RPMI7951 (cell line): Measurements from ENCODE around the gene RNF8. TPM values are rescaled to one million over a fixed set of nuclear protein-coding genes. Genes with fewer than 3 reads are reported as not detected.
"Not testable (repeated sequence)": the region's sequence is repeated elsewhere in the genome, so short reads cannot be mapped to it uniquely, and the experiment has no call there.

ENCODE experiments used
- DNase-seq: peaks from one replicate; pipeline ENCODE4 v3.0.0-alpha.2; 2012; ENCODE audit warnings: low read depth
- total RNA-seq: library from RNA; depleted of rRNA; stranded (reverse); fragments of >200 nt; shearing (Covaris generic); gene quantifications from 2 replicates; pipeline ENCODE4 v1.2.3, GENCODE V29; 2014; rRNA removed

RNF8 gene
- total RNA-seq: 18.0 and 25.5 TPM in 2 replicates

DNA sequence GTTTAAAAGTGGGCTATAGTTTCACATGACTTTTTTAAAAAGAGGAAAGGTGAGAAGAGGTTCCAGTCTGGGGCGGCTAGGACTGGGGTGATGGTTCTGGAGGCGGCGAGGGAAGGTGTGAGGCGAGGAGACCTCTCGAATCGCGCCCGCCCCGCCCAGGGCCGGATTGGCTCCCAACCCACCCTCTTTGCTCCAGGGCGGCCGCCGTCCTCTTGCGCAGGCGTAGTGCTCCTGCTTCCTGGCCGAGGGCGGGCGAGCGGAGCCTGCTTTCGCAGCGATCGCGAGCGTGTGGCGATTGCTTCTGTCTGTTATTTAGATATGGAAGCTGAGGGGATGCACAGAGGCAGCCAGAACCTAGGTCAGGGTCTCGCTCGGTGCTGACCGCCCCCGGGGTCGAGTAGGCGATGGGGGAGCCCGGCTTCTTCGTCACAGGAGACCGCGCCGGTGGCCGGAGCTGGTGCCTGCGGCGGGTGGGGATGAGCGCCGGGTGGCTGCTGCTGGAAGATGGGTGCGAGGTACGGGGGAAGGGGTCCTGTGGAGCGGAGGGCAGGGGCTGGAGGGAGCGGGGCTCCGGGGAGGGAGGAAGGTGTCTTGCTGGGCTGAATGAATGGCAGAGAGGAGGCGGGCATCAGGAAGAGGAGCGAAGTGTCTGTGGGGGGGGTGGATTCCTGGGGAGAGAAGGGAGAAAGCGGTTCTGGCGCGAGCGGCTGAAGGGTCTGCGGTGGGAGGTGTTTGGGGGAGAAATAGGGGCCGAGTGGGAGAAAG is at the start of gene RNF8:
Gene RNF8, plus strand, starts transcription at position 223 of the 765 bp plus-strand sequence. Its CDS starts 182 bp downstream, at position 405.
- peak; percentile 79 for DNase-seq

DNA sequence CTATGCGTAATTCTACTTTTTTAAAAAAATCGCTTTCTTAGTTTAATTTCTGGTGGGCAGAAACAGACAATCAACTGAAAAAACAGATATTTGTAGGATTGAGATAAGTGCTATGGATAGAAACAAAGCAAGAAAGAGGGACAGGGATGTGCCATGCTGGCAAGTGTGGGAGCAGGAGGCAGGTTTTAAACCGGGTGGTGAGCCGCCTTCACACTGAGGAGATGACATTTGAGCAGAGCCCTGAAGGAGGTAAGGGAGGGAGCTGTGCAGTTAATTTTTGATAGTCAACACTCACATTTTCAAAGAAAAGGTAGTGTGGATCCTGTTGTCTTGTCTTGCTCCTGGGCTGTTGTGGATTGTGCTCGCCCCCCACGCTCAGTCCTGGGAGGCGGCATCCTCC is 49.0 kb upstream of the RNF8 start:
- DNase-seq: no peak

DNA sequence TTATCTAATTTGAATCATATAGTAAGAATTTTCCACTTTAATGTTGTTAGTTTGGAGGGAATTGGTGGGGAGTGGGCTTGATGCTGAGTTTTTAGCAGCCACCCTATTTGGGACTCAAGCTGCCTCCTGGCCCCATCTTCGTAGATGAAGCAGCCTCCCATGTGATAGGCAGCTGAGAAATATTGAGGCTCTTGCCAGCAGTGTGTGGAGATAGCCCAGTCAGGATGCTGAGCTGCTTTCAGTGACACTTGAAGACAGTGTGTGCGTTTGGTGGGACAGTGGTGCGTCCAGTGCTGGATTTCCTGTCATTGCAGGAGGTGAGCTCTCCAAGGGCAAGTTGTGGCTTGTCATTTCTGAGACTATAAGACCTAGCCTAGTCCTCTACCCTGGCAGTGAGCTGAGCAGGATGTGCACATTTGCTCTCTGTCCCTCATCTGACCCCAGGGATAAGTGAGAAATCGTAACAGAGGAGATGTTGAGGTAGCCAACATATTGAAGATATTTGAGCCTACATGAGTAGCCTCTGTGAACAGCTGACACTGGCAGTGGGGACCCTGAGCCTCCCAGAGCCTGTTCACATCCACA is 47.9 kb upstream of the RNF8 start:
- DNase-seq: no peak

- no peak for DNase-seq
Measured at GRCh38 chr6:37306624-37307222, 47.1 kb upstream of the RNF8 start.

DNA sequence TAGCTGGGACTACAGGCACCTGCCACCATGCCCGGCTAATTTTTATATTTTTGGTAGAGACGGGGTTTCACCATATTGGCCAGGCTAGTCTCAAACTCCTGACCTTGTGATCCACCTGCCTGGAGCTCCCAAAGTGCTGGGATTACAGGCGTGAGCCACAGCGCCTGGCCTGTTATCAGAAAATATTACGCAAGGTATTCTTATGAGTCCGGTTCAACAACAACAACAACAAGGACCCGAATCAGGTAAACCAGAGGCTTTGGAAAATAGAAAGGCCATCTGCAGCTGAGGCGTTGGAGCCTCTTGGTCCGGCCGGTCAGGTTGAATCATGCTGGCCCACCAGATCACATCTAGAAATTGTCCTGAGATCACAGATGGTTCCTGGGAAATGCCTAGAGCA is 46.3 kb upstream of the RNF8 start:
- DNase-seq: not testable (repeated sequence)

- DNase-seq: no peak
Measured at GRCh38 chr6:37308069-37308815, 45.5 kb upstream of the RNF8 start.

GRCh38 chr6:37309046-37309445 is 44.7 kb upstream of the RNF8 start:
- no peak for DNase-seq

GRCh38 chr6:37309692-37310091 is 44.1 kb upstream of the RNF8 start:
- no peak for DNase-seq

DNA sequence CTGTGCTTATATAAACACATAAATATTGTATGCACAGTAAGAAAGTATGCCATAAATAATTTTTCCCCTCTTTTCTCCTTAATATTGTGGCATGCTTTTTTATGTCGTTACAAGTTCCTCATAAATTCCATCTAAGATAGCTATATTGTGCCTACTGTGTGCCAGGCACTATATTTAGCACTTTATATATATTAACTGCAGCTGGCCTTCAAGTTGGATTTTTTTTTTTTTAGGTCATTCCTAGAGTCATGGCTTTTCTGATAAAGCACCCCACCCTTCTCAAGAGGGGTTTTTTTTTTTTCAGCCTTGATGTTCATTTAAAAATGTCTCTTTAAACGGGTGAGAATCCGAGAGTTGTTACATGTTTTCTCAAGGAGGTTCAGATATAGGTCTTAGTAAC is 42.8 kb upstream of the RNF8 start:
- no peak for DNase-seq

GRCh38 chr6:37311741-37312473 is 41.9 kb upstream of the RNF8 start:
- peak; percentile 45 for DNase-seq

- DNase-seq: no peak
Measured at GRCh38 chr6:37313723-37314486, 39.9 kb upstream of the RNF8 start.

GRCh38 chr6:37314487-37315156 is 39.2 kb upstream of the RNF8 start:
- peak; percentile 28 for DNase-seq

DNA sequence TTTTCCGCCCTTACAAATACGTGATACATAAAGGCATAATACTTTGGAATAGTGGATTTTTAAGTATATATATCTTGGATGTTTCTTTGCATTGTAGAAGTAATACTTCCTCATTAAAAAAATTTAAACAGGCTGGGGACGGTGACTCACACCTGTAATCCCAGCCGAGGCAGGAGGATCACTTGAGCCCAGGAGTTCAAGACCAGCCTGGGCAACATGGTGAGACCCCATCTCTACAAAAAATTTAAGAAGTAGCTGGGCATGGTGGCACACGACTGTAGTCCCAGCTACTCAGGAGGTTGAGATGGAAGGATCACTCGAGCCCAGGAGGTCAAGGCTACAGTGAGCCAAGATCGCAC is 38.6 kb upstream of the RNF8 start:
- DNase-seq: no peak

- no peak for DNase-seq
Measured at GRCh38 chr6:37316071-37316470, 37.7 kb upstream of the RNF8 start.

GRCh38 chr6:37317312-37318038 is 36.3 kb upstream of the RNF8 start:
- DNase-seq: peak; percentile 11

DNA sequence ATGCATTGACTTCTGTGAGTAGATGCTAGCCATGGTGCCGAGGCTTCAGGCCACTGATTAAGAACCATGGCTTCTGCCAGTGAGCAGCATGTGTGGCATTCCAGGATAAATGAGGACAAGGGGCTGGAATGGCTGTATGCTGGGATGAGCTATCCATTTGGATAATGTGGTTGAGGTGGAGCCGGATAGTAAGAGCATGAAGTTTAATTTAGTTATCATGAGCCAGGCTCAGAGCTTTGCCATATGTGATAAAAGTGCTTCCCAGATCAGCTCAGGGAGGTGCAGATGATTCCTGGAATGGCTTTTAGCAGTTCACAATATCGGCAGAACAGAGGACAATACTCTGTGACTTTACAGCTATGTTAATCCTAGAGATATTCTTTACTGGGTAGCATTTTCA is 34.6 kb upstream of the RNF8 start:
- DNase-seq: no peak

GRCh38 chr6:37319856-37320480 is 33.8 kb upstream of the RNF8 start:
- no peak for DNase-seq

DNA sequence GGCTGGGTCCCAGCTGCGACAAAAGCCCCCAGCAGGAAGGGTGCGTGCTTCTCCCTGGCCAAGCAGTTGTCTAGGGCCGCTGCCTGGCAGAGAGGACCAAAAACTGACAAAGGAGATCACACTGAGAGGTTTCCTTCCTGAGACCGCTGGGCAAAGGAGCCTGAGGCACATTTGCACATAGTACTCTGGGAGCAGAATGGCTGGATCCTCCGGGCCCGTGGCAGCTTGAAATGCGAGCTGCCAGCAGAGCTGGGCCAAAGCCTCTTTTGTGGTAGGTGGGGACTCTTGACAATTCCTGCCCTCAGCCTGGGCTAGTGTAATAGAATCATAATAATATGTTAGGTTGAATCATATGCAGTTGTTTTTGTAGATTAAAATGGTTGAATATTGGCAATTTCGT is 33.1 kb upstream of the RNF8 start:
- no peak for DNase-seq

DNA sequence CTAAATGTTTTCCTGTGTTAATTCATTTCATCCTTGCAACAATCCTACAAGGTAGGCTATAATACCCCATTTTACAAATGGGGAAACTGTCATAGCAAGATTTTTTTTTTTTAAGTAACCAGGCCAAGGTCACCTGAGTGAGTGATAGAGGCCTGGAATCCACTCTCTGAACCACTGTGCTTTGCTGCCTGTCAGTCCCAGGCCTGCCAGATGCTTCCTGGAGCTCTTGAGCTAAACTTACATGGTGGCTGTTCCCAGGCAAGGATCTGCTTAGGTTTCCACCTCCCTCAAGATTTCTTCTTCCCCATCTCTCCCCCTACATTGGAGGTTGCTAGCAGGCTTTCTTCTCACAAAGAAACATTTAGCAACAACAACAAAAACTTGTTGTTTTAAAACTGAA is 32.7 kb upstream of the RNF8 start:
- no peak for DNase-seq
